GM19324 (cell line): ENCODE data around the gene P2RY13.

ENCODE experiments used
- ATAC-seq: cut with Tn5 transposase; IDR thresholded peaks from one replicate; pipeline ENCODE4 v1.9.1; 2021; ENCODE audit warnings: mild to moderate bottlenecking, moderate library complexity; ENCODE audit not compliant: unreplicated experiment, low FRiP score

The P2RY13 gene

DNA sequence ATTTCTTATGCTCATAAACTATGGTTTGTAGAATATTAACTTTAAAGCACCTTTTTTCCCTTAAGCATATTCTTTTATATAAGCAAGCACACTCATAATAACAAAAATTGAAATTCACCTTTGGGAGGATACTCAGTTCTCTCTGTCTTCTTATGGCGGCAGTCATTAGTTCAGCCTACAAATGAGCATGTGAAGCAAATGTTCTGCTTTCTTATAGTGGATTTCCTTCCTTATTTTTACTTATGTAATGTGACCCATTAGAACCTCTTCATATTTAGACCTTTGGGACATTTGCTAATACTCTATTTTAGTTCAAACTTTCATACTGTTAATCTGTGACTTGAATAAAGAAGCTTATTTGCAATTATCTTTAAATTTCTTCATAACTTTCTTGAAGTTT, at the start of gene P2RY13:
Gene P2RY13, minus strand, starts transcription at position 187 of the 400 bp plus-strand sequence. Its CDS starts 21 bp downstream, at position 166.
- ATAC-seq = no peak

DNA sequence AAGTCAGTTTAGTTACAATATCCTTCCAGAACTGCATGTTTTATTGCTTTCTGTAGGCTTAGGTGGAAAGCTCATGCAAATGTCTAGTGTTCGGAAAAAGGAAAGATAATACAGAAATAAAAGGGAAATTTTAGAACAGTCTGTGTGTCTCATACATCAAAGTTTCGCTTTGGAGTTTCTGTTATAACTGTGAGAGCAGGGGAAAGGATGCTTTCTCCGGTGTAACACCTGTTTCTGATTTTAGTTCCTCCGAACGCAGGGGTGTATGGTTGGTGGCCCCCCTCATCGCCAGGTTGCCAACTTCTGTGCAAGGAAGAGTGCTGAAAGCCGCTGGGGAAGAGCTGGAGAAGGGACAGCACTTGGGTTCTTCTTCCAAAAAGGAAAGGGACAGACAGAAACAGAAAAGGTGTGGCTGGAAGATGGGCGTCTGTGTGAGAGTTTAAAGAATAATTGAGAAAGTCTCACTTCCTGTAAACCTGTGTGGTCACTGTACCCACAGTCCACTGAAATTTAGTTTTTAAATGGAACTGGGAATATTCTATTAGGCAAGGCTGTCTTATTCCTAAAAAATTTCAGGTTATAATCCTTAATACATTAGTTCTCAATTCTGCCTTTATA, 48.5 kb upstream of the P2RY13 start:
- ATAC-seq = peak; percentile 73

DNA sequence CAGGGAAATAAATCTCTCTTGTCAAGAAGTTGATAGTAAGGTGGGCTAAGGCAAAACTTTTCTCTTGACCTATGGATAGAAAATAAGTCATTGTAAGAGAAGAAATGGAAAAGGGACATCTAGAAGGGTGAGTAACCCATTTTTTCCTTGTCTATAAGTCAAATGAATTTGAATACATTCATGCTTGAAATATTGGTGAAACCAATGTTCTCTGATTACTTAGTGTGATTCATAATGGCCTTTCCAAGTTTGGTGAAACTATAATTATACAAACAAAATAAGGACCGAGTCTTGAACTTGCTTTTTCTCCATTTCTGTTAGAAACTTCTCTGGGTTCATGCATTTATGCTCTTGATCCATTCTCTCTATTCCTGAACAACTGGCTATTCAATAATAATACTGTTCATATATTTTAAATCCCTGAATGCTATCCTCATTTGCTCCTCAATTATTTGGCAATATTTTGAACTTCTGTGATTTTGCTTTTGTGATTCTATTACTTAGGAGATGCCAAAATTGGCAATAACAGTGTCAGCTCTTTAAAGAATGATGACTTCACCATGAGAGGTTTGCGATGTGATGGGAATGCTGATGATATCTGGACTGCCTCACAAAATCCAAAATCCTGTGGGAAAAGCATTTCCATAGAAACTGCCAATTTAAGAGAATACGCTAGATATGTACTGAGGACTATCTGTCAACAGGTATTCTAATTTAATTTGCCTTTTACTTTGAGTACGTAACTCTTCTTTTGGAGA, 42.9 kb upstream of the P2RY13 start:
- ATAC-seq = no peak

DNA sequence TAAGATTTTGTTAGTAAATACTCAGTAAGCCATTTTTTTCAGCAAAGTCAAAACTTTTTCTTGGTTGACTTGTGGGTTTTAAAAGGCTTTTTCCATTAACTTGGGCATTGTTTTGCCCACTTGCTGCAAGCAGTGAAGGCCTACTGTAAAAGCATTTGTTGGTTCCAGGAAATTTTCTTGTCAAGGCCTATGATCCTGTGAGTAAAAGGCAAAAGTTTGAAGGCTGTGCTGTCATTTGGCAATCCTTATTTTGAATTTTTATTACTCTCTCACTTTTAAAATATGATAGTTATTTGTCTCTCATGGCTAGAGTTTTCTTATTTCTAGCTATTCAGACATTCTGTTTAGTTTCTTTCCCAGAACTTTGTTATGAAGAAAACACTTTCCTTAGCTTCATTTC, 42.2 kb upstream of the P2RY13 start:
- no peak for ATAC-seq

DNA sequence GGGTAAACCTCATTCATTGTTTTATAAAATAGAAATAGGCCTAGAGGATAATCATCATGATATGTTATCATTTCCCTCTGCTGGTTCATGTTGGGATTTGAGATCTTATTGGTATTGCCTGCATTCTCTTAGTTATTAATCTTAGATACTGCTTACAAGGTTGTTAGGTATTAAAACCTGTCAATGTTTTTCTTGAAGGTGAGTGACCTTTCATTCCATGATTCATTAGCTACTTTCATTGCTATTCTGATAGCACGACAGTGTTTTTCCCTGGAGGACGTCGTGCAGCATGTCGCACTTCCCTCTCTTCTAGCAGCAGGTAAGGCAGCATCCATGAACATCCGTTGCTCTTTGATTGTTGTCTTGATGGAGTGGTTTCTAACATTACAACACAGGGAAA, 38.1 kb upstream of the P2RY13 start:
- ATAC-seq = no peak

DNA sequence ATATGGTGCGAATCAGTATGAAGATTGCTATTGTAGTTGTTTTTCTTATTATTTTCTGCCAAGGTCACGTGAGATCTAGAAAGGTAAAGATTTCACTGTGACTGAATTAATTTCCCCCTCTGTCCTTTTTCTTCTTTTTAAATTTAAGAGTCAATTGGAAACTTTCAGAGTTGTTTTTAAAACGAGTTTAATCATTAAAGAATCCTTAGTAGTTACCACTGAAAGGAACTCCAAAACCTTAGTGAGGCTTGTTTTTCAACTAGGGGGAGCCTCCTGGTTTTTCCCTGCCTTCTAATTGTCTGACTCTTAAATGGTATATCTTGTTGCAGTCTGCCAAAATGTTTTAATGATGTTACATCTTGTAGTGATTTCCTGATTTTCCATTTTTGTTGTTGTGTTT, 37.6 kb upstream of the P2RY13 start:
- no peak for ATAC-seq

DNA sequence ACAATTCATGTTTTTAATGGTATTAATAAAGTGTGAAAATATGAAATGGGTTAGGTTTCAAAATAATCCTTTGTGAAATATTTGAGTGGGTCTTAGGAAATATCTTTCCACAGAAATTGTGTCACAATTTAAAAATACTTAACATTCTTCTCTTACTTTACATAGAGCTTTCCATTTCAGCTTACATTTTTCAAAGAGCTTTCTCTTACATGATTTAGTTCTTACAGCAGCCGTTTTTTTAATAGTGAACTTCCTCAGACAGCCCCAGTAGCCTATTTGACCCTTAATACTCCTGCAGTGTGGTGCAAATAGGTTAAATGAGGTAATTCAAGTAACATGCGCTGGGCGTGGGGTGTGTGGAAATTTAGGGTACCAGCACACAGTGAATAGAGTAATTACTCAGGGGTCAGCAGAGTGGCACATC, 33.4 kb upstream of the P2RY13 start:
- no peak for ATAC-seq

DNA sequence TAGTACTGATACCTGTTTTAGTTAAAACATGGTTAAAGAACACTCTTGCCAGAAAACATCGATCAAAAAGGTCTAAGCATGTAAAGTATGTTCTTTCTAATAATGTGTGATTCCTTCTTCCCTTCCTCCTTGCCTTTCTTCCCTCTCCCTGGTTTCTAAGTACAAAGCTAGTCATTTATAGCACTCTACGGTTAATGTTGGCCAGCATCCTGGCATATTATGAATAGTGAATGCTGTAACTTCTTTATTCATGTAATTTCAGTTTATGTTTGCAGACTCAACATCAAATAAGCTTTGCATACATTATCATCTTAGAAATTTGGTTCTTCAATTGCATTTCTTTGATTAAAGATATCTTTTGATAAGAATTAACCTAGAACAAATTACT, 28.1 kb upstream of the P2RY13 start:
- ATAC-seq = no peak

DNA sequence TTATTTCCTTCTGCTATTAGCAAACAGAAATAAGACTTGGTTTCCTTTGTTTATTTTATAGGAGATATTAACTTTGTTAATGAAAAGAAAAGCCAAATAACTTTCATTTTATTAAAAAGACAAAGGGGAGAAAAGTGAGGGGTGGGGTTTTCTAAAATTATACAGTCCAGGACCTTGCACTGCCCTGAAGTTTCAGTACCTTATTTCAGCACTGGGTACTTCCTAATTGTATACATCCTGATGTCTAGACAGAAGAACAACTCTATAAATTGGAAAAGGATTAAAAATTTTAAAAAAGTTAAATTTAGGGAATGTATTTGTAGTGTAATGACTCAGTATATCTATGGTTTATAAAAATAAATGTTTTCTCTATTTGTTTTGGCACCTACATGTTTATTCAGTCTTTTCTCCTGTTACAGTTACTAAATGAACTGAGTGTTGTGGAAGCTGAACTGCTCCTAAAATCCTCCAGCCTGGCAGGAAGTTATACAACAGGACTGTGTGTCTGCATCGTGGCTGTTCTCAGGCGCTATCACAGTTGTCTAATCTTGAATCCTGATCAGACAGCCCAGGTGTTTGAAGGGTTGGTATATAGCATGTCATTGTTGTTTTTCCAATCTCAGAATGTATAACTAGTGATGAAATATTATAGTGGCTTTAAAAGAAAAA, 27.6 kb upstream of the P2RY13 start:
- no peak for ATAC-seq

DNA sequence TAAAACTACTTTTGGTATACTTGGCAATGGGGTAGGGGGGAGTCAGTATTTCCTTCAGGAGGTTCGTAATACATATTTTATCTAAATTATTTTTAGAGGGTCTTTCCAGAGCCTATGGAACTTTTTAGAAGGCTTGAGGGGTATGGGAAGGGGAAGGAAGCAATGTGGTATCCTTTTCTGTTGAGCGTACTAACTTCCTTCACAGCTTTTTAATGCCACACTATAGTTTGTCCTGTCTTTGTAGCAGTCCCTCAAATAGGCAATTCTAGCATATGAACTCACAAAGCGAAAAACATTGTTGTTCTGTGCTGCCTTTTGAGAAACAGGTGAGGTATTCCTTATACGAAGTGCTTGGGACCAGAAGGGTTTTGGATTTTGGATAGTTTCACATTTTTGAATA, 22.3 kb upstream of the P2RY13 start:
- peak; percentile 13 for ATAC-seq

DNA sequence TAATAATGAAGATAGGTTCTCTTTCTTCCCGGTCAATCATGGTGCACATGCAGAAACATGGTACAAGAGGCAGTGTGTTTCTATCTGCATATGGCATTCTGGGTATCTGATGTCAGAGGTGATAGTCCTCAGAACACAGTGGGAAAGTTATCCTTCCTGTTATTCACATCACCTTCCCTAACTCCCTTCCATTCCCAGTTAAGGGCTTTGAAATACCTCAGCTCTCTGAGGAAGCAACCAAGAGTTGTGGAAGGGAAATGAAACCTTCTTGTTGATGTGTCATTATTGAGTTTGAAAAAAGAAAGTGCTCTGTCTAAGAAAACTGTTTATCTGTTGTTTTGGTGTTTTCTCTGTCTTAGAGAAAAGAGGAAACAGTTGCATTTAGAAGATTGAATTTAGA, 21.9 kb upstream of the P2RY13 start:
- ATAC-seq = peak; percentile 85

DNA sequence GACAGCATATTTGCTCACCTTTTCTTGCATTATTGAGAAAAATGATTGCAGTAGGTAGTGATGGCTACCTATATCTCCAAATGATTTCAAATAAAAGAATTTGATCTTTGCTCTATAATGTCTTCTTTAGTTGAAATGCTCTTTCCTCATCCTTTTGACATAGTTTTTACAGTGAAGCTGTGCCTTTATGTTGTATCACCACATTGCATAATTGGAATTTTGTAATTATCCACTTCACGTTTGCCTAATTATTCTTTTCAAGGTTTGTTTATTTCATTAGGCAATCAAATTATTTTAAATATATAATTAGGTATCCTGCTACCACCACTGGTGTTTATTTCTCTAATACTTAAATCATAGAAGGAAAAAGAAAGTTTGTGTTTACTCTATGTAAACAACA, 21.3 kb upstream of the P2RY13 start:
- no peak for ATAC-seq

DNA sequence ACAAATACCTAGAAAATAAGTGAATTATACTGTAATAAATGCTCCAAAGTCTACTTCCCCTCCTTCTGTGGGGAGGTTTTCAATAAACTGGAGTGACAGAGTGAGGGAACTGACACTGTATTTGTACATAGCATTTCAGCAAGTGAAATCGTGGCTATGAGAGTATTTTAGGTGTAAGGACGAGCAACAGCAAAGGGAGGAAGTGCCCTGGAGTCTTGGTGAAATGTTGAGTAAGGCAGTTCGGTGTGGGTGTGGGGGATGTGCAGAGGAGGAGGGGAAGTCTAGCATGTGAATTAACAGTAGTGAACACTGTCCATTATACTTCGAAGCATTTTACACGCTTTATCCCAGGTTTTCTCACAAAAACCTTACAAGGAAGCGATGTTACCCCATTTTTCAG, 18.1 kb upstream of the P2RY13 start:
- ATAC-seq = no peak

DNA sequence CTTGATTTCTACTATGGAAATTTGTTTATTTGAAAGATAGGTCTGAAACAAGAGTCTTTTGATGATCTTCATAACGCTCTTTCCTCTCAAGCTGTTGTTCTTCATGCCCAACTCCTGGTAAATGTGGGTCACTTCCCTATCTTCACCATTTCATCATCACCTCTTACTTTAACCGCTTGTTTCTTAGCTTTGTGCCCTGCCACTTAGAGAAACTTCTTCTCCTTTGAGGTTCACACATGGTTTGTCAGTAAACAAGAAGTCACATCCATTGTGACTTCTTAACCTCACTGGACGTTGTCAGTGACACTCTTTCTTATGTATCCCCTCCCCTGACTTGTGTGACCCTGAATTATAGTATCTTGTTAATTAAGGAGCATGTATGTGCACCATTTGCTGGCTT, 16.9 kb upstream of the P2RY13 start:
- no peak for ATAC-seq

DNA sequence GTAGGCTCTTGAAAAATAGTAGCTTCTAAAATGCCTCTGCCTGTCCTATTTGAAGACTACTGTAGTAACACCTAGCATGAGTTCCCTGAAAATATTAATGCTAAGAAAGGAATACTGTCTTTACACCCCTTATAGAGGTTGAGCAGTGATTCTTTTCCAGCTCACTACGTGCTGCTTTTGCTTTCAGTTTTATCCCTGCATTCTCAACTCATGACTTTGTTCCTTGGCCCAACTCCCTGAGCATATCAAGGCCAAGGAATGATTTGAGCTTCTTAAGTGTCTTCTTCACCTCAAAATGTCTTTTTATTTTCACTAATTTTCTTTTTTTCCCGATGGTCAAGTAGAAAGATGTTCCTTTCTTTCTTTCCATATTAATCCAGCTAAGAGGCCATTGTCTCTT, 16.5 kb upstream of the P2RY13 start:
- ATAC-seq = no peak

DNA sequence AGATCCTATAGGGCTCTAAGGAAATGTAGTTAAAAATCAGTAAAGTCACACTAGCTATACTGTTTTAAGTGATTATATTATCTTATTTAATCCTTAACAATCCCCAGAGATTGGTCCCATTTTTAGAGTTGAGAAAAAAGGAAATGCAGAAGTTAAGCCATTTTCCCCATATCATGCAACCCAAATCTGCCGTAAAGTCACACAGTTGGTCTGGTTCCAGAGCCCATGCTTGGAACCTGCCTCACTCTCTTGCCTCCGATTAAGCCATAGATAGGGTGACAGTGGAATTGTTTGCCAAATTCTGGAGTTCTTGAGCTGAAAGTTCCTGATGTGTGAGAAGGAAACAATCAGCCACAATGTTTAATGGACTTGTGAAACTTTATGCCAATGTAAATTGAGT, 2.3 kb upstream of the P2RY13 start:
- ATAC-seq = no peak

DNA sequence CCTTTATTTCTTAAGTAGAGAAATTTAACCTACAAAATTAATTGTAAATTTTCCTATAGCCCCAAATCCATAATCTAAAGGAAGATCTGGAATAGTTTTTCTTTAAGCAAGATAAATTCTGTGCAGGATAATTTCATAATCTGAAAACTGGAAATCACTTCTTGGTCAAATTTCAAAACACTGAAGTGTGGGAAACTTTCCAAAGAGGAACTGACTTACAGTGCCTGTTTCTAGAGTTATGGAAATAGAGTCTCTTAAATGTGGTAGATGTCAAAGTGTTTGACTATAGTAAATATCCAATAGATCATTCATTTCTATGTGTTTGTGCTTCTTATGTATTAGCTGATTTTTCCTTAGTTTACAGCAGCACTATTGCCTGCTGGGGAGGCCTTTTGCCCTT, 1.6 kb upstream of the P2RY13 start:
- no peak for ATAC-seq

DNA sequence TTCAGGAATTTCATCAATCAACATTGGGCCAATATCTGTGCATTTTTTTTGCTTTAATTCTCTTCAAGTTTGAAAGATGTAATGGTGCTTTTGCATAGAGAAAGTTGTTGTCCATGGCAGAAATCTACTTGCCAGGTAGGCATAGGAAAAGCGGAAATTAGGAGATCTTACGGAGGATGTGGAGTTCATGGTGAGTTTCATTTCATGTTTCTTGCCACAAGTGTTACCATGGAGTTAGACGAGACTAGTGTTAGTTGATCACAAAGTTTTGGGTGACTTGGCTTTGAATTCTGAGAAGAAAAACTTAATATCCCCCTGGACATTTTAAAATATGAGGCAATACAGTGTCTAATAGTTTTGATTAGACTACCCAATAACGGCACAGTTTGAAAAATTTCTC, 1.0 kb upstream of the P2RY13 start:
- ATAC-seq = no peak

DNA sequence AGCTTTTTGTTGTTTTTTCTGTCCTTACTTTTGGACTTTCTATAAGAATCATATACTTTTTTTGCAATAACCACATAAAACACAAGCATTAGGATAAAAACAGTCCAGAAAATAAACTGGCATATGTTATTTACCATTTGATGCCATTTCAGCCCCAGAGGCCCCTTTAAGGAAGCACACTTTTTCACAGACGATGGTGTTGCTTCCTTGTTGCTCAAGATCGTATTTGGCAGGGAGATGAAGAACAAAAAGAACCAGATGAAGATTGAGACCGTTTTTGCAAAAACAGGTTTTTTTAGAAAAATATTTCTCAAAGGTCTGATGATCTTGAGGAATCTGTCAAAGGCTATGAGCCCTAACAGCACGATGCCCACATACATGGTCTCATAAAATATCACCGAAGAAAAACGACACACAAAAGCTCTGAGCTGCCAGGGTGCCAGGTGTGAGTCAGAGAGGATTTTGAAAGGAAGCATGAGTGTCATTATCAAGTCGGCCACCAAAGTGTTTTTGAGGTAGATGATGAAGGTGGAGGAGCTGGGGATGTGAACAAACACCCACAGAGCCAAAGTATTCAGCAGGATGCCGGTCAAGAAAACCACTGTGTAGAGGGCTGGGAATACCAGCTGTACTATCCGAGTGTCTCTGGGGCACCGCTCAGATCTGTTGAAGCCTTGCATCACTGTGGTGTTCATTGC, 902 bp downstream of the P2RY13 start:
- ATAC-seq = no peak

DNA sequence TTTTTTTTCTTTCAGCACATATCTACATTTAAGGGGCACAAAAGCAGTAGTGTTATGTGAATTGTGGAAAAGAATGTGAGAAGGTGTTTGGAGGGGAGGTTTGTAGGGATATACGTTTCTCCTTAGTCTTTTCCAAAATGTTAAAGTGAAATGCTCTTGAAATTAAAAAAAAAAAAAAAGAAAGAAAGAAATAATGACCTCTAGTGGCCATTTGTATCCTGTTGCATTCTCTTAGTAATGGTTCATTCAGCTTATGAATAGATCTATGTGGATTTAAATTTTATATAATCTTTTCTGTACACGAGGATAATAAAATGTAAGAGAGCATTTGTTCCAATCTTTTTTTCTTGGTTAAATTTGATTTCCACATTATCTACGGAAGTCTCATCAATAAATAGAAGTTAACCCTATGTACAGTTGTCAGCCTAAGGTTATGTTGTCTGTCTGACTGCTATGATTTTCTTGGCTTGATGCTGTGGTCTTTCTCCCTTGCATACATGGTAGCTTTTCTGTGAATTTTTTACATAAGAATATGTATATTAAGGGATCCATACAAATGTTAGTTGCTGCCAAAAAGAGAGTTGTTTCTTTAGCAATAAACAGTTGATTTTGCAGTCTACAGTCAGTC, 1.7 kb downstream of the P2RY13 start:
- no peak for ATAC-seq

DNA sequence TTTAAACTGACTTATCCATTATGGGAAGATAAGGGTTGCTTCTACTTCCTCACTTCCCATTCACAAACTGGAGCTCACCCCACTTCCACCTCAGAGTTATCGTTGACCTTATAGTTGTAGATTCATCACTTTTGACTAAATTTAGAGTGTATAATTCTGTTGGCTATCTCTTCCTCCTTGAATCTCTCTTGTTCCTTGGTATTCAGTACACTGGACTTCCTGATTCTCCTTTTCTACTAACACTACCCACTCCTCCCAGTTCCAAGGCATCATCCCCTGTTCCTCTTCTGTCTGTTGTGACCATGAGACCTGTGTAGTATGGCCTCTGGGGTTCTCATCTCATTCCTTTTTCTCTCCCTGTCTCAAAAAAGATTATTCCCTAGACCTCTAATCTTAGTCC, 6.8 kb downstream of the P2RY13 start:
- no peak for ATAC-seq
